Natural killer cell (primary cell): ENCODE results near the gene PPM1K. TPM values are rescaled to one million over a fixed set of nuclear protein-coding genes. Genes with fewer than 3 reads are reported as not detected.

ENCODE experiments used
- ATAC-seq, 3 donors: fragments of 150-1000 bp in 2 of 3; fragments of 200-7000 bp in 1 of 3; cut with Tn5 transposase; 1 replicate in 1 of 3; 2 replicates in 2 of 3; pipeline ENCODE4 v1.10.0; 2021; ENCODE audit warnings: mild to moderate bottlenecking in 2 of 3, moderate library complexity in 2 of 3
- DNase-seq, 2 donors: peaks; one replicate each; pipeline versions ENCODE4 v3.0.0 to v3.0.0-alpha.2; 2013 to 2021; ENCODE audit warnings: mixed read lengths in 1 of 2
- H3K27ac ChIP-seq: one replicate; pipeline ENCODE4 v1.5.1; 2013; ENCODE audit warnings: mild to moderate bottlenecking, low read length
- H3K27me3 ChIP-seq: one replicate; pipeline ENCODE4 v1.6.1; 2013; ENCODE audit warnings: low read length; ENCODE audit not compliant: control insufficient read depth, insufficient read depth
- H3K36me3 ChIP-seq: one replicate; pipeline ENCODE4 v1.6.1; 2013; ENCODE audit warnings: low read length; ENCODE audit not compliant: control insufficient read depth, insufficient read depth
- H3K4me1 ChIP-seq: one replicate; pipeline ENCODE4 v1.6.1; 2013; ENCODE audit warnings: low read length; ENCODE audit not compliant: control insufficient read depth, insufficient read depth
- H3K4me3 ChIP-seq: one replicate; pipeline ENCODE4 v1.5.1; 2013; ENCODE audit warnings: low read length
- H3K9me3 ChIP-seq: one replicate; pipeline ENCODE4 v1.6.1; 2013; ENCODE audit warnings: low read length; ENCODE audit not compliant: control insufficient read depth, insufficient read depth
- H3K27ac Mint-ChIP-seq, 2 donors: one replicate each; pipeline ENCODE4 v1.8.0; 2022; ENCODE audit warnings: mild to moderate bottlenecking in 2 of 2, mixed read lengths in 2 of 2, moderate library complexity in 1 of 2
- H3K27me3 Mint-ChIP-seq, 2 donors: one replicate each; pipeline ENCODE4 v1.8.0; 2022; ENCODE audit warnings: low read depth in 2 of 2, mixed read lengths in 2 of 2
- H3K36me3 Mint-ChIP-seq: one replicate; pipeline ENCODE4 v1.8.0; 2022; ENCODE audit warnings: mixed read lengths
- H3K4me1 Mint-ChIP-seq, 2 donors: one replicate each; pipeline ENCODE4 v1.8.0; 2022; ENCODE audit warnings: mixed read lengths in 2 of 2
- H3K4me3 Mint-ChIP-seq: one replicate; pipeline ENCODE4 v1.8.0; 2022; ENCODE audit warnings: mild to moderate bottlenecking, moderate library complexity, mixed read lengths
- H3K9me3 Mint-ChIP-seq, 2 donors: one replicate each; pipeline ENCODE4 v1.8.0; 2022; ENCODE audit warnings: mixed read lengths in 2 of 2
- WGBS: methylation state at CpG from one replicate; pipeline ENCODE4 v1.1.7; 2013; ENCODE audit warnings: missing lambda C conversion rate; ENCODE audit not compliant: insufficient coverage; 5-methylcytosine and 5-hydroxymethylcytosine counted together
- intact Hi-C: fragments of 100-400 bp; cut with micrococcal nuclease; formaldehyde crosslinking; loops from one replicate; pipeline ENCODE4 v1.14.2; 2022
- total RNA-seq, 4 donors: library from RNA; stranded (reverse); fragments of 120-200 nt in 1 of 4; gene quantifications; one replicate each; pipeline versions ENCODE4 v1.2.3 to v1.2.4, GENCODE V29; 2013 to 2022
- TF ChIP-seq, protein P1 (sequence below): fragments of 200-600 bp; IDR thresholded peaks from one replicate; pipeline ENCODE4 v1.8.0; 2022; ENCODE audit warnings: antibody characterized with exemption

The PPM1K gene
- total RNA-seq, 3 donors from 2014 or later (not counting 1 experiment from before 2014, with no cell fraction given): 68.0 to 76.8 (median 74.3) TPM

DNA sequence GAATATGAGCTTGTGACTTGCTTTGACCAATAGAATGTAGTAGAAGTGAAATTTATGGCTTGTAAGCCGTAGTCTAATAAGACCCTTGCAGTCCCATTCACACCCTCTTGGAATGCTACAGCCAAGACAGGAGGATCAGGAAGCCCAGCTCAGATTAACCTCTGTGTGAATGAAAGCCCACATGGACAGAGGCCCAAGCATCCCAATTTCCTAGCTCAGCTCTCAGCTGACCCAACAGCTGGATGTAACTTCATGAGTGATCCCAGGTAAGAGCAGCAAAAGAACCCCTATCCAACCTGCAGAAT is 12.8 kb upstream of the PPM1K start:
- WGBS: no CpG with 5 or more reads among the region's 1 CpG
- Histone ChIP-seq H3K27ac (no peak overlapping the region), H3K9me3 (no peaks in the 10 kb centered on the region), H3K27me3 (no peaks in the 10 kb centered on the region), H3K4me1 (no peaks in the 10 kb centered on the region), H3K36me3 (no peaks in the 10 kb centered on the region), H3K4me3 (no peak overlapping the region)
- ATAC-seq (no peak), DNase-seq (no peak)
- intact Hi-C loops: no loop called here
- H3K27me3 Mint-ChIP-seq: no peaks in the 10 kb centered on the region
- no peak overlapping the region for H3K27ac Mint-ChIP-seq
- no peaks in the 10 kb centered on the region for H3K36me3 Mint-ChIP-seq
- TF ChIP-seq, protein P1, sequence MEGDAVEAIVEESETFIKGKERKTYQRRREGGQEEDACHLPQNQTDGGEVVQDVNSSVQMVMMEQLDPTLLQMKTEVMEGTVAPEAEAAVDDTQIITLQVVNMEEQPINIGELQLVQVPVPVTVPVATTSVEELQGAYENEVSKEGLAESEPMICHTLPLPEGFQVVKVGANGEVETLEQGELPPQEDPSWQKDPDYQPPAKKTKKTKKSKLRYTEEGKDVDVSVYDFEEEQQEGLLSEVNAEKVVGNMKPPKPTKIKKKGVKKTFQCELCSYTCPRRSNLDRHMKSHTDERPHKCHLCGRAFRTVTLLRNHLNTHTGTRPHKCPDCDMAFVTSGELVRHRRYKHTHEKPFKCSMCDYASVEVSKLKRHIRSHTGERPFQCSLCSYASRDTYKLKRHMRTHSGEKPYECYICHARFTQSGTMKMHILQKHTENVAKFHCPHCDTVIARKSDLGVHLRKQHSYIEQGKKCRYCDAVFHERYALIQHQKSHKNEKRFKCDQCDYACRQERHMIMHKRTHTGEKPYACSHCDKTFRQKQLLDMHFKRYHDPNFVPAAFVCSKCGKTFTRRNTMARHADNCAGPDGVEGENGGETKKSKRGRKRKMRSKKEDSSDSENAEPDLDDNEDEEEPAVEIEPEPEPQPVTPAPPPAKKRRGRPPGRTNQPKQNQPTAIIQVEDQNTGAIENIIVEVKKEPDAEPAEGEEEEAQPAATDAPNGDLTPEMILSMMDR: no peak
- H3K9me3 Mint-ChIP-seq: no peaks in the 10 kb centered on the region
- no peaks in the 10 kb centered on the region for H3K4me1 Mint-ChIP-seq
- no peak overlapping the region for H3K4me3 Mint-ChIP-seq

DNA sequence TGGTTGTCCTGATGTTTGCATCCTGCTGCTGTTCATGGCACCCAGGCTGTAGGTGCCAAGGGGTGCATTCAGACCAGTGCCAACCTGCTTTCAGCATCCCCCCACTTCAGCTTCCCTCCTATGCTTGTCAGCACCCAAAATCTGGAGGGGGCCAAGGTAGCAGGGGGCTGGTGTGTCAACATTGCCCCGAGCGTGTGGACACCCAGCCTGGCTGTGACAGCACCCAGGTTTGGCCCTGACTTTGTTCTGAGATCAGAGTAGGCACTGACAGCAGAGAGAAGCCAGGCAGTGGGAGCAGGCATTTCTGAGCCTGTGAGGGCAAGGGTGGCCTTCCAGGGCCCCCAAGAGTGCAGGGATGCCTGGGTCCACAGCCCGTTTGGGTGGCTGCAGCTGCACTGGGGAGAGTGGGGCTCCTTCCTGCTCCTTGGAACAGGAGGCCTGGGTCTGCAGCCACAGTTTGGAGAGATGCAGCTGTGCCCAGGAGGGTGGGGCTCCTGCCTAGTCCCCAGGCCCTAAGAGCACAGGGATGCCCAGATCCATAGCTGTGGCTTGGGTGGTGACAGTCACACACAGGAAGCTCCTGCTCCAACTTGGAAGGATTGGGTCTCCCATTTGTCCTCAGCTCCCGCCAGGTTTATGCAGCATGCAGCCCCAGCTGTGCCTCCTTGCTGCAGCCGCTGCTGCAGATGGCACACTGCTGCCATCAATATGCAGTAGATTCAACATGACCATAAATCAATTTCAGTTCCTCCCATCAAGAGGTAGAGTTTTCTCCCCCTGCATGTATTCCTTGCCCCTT is 12.3 kb upstream of the PPM1K start:
- no peaks in the 10 kb centered on the region for H3K36me3 ChIP-seq
- Mint-ChIP-seq H3K4me3 (no peak overlapping the region), H3K27me3 (no peaks in the 10 kb centered on the region), H3K27ac (no peak overlapping the region), H3K4me1 (no peaks in the 10 kb centered on the region), H3K9me3 (no peaks in the 10 kb centered on the region), H3K36me3 (no peaks in the 10 kb centered on the region)
- no peak overlapping the region for H3K4me3 ChIP-seq
- no peaks in the 10 kb centered on the region for H3K27me3 ChIP-seq
- no peak overlapping the region for H3K27ac ChIP-seq
- no peak for ATAC-seq
- intact Hi-C loops: no loop called here
- DNase-seq: no peak
- H3K4me1 ChIP-seq: no peaks in the 10 kb centered on the region
- WGBS: 90% methylated on average over 5 of the region's 5 CpGs
- TF ChIP-seq, protein P1: no peak
- no peaks in the 10 kb centered on the region for H3K9me3 ChIP-seq

DNA sequence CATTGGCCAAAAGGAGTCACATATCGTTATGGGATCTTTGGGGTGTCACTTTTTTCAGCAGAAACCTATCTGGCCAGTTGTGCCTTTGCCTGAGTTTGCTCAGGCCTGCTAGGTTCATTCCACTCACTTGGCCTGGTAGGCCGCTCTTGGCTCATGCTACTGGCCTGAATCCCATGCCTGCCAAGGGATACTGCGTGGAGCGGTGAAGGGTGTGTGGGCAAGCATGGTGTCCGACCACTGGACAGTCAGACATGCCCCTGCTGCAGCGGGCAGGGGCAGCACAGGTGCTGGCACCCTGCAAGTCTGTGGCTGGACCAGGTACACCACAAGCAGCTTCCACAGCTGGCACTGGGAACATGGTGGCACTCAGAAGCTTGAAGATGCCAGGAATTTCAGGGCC is 11.3 kb upstream of the PPM1K start:
- ATAC-seq (no peak), DNase-seq (no peak)
- Histone ChIP-seq H3K4me1 (no peaks in the 10 kb centered on the region), H3K27ac (no peak overlapping the region), H3K4me3 (no peak overlapping the region), H3K9me3 (no peaks in the 10 kb centered on the region), H3K27me3 (no peaks in the 10 kb centered on the region), H3K36me3 (no peaks in the 10 kb centered on the region)
- H3K27me3 Mint-ChIP-seq: no peaks in the 10 kb centered on the region
- WGBS: 95% methylated on average over 6 of the region's 6 CpGs
- no peaks in the 10 kb centered on the region for H3K9me3 Mint-ChIP-seq
- no peaks in the 10 kb centered on the region for H3K36me3 Mint-ChIP-seq
- no peak overlapping the region for H3K4me3 Mint-ChIP-seq
- TF ChIP-seq, protein P1: no peak
- intact Hi-C loops: no loop called here
- H3K4me1 Mint-ChIP-seq: no peaks in the 10 kb centered on the region
- no peak overlapping the region for H3K27ac Mint-ChIP-seq

DNA sequence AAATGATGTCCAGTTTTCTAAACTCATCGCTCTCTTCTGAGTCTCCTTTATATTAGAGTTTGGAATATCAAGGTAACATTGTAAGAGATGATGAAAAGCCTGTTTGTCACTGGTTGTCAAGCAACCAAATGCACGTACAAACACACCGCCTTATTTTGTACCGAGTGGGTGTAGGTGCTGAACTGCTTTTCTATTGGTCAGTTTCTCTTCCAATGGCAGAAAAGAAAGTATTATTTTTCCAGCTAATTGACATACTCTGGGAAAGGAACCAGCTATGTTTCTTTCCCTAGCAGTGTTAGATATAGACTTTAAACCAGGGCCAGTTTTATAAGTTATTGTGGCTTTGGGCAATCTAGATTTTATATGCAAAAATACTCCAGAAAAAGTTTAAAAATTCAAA is 6.6 kb upstream of the PPM1K start:
- H3K27ac ChIP-seq: no peak overlapping the region
- TF ChIP-seq, protein P1: no peak
- no peaks in the 10 kb centered on the region for H3K4me1 ChIP-seq
- Mint-ChIP-seq H3K36me3 (no peaks in the 10 kb centered on the region), H3K4me1 (no peaks in the 10 kb centered on the region), H3K9me3 (no peaks in the 10 kb centered on the region), H3K27ac (no peak overlapping the region), H3K4me3 (no peak overlapping the region), H3K27me3 (no peaks in the 10 kb centered on the region)
- H3K36me3 ChIP-seq: no peaks in the 10 kb centered on the region
- H3K4me3 ChIP-seq: no peak overlapping the region
- no peak for ATAC-seq
- no peaks in the 10 kb centered on the region for H3K9me3 ChIP-seq
- 91% methylated on average over 4 of the region's 4 CpGs for WGBS
- H3K27me3 ChIP-seq: no peaks in the 10 kb centered on the region
- intact Hi-C loops: no loop called here
- no peak for DNase-seq
